ENCODE measurements around the gene DOK6.

DNA sequence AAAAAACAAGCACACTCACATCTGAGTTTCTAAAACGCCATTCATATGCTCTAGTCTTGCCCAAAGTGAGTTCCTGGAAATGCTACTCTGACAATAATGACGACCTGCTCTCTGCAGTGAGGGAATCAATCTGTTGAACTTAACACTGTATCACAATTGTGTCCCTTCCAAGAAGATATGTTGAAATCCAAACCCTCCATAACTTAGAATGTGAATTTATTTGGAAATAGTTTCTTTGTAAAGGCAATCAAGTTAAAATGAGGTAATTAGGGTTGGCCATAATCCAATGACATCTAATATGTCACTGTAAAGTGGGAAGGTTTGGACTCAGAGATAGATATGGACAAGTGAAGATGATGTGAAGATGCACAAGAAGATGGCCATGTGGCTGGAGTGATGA, 282.5 kb downstream of the DOK6 start:
- no peak for TF ChIP-seq POLR2AphosphoS5 (IDR thresholded peaks at IDR 0.05)
- TF ChIP-seq, protein P1, sequence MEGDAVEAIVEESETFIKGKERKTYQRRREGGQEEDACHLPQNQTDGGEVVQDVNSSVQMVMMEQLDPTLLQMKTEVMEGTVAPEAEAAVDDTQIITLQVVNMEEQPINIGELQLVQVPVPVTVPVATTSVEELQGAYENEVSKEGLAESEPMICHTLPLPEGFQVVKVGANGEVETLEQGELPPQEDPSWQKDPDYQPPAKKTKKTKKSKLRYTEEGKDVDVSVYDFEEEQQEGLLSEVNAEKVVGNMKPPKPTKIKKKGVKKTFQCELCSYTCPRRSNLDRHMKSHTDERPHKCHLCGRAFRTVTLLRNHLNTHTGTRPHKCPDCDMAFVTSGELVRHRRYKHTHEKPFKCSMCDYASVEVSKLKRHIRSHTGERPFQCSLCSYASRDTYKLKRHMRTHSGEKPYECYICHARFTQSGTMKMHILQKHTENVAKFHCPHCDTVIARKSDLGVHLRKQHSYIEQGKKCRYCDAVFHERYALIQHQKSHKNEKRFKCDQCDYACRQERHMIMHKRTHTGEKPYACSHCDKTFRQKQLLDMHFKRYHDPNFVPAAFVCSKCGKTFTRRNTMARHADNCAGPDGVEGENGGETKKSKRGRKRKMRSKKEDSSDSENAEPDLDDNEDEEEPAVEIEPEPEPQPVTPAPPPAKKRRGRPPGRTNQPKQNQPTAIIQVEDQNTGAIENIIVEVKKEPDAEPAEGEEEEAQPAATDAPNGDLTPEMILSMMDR (IDR thresholded peaks at IDR 0.05 in 8 of 11, conservative IDR thresholded peaks at IDR 0.05 in 3 of 11) = no peak

Data from spleen (tissue), 7 donors.